ACHN (cell line): ENCODE results near the gene ZNRF1.
"Not testable (repeated sequence)": the region's sequence is repeated elsewhere in the genome, so short reads cannot be mapped to it uniquely, and the experiment has no call there.

Experiments used
- DNase-seq: peaks from one replicate; pipeline ENCODE4 v3.0.0-alpha.2; 2015
- in situ Hi-C: cut with HindIII; loops from 2 replicates; pipeline ENCODE4 v1.10.0; 2017; ENCODE audit warnings: low sequenced_read_pairs, low pct_ligation_motif_present, low pct_unique_long_range_greater_than_20kb

ZNRF1 gene

DNA sequence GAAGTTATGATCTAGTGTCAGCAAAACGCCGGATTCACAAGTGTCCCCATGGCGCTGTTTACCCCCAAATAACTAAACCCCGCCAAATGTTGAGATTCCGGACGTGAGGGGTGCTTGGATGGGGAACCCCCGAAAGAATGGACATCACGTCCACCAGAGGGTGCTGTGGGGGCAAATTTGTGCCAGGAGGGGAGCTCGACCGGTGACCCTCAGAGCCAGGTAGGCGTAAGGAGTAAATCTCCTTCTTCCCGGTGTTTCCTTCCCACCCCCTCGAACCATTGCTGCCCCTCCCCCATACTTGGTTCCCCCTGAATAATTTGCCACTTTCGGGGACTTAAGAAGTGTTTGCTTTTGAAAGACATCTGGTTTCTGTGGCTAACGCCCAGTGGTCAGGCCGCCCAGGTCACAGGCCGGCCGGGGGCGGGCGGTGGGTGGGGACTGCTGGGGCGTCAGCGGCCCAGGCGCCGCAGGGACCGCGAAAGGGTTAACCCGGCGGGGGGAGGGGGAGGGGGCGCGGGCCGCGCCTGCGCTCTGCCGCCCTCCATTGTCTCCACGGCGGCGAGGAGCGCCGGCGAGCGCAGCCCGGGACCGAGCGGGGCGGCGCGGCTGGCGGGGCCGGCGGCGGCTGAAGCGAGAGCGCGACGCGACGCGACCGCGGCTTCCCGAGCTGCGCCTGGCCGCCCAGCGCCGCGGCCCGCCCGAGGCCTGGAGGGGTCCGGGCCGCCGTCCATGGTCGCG, at the start of gene ZNRF1:
ZNRF1 (plus strand) TSS at position 544 of the 738 bp plus-strand sequence. CDS start 648 bp downstream, outside the sequence.
- in situ Hi-C loops, result no loop called here

DNA sequence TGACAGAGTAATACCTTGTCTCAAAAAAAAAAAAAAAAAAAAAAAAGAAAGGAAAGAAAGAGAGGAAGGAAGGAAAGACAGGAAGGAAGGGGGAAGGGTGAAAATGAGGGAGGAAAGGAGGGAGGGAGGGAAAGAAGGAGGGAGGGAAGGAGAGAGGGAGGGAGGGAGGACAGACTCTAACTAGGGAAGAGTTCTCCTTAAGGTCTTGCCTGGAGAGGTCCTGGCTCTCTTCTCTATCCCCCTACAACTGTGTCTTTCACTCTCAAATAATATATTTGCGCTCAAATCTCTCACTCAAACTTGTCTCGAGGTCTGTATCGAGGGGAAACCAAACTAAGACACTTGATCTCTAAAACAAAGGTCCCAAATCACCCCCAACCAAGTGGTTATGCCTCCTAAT, 49.5 kb upstream of the ZNRF1 start:
- in situ Hi-C loops, result no loop called here

More for the DNA sequence above, at the start of gene ZNRF1:
- peak; percentile 86 for DNase-seq

GRCh38 chr16:74950511-74950910, 48.3 kb upstream of the ZNRF1 start:
- no peak for DNase-seq
- in situ Hi-C loops, result no loop called here

More for the DNA sequence above, 49.5 kb upstream of the ZNRF1 start:
- no peak for DNase-seq

DNA sequence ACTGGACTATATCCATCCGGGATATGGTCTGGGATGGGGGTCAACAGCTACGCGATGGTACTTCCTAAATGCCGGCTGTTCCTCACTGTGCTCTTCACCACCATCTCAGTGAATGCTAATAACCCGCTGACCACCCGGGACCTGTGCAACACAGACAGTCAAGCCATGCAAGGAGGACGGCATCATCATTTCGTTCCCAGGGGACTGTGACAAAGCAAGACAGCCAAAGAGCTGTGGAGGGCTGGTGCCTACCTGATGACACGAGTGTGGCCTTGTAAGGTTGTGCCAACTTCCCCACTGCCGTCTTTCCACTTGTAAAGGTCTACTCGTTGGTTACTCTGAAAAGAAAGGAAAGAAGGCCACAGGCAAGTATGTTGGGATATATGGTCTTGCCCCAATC, 47.6 kb upstream of the ZNRF1 start:
- in situ Hi-C loops, result no loop called here
- no peak for DNase-seq

DNA sequence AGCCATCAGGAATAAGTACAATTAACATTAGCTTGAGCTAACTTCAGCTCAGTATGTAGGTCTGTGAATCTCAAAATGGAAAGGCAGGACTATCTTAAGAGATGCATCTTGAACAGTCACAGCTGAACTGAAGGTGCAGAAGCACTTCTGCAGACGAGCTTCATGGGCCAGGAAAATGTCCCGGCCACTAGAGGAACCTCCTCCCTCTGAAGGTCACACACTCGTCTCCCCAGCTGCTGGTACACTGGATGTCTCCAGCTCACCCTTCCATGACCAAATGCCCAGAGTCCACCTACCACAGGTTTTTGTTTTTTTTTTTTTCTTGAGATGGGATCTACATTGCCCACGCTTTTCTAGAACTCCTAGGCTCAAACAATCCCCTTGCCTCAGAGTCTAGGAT, 47.1 kb upstream of the ZNRF1 start:
- in situ Hi-C loops, result no loop called here
- DNase-seq, result no peak

DNA sequence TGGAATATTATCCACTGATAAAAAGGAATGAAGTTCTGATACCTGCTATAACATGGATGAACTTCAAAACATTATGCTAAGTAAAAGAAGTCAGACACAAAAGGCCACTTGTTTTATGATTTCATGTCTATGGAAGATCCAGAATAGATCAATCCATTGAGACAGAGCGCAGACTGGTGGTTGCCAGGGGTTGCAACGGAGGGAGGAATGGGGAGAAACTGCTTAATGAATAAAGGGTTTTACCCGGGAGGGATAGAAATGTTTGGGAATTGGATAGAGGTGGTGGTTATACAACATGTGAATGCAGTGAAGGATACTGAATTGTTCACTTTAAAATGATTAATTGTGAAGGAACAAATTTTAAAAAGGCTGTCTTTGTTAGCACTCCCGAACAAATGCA, 44.1 kb upstream of the ZNRF1 start:
- in situ Hi-C loops, result no loop called here
- DNase-seq, result no peak

DNA sequence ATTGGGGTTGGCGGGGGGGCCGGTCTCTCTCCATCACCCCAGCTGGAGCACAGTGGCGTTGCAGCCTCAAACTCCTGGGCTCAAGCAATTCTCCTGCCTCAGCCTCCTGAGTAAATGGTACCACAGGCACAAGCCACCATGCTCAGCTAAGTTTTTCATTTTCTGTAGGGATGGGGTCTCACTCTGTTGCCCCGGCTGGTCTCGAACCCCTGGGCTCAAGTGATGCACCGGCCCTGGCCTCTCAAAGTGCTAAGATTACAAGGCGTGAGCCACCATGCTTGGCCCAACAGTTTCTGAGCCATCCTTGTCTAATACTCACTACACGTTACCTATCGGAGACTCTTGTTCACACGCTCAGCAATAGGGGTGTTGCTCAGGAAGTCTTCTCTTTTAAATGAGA, 25.5 kb upstream of the ZNRF1 start:
- no peak for DNase-seq
- in situ Hi-C loops, result no loop called here

GRCh38 chr16:74975591-74975990, 23.2 kb upstream of the ZNRF1 start:
- in situ Hi-C loops, result no loop called here
- DNase-seq, result no peak

DNA sequence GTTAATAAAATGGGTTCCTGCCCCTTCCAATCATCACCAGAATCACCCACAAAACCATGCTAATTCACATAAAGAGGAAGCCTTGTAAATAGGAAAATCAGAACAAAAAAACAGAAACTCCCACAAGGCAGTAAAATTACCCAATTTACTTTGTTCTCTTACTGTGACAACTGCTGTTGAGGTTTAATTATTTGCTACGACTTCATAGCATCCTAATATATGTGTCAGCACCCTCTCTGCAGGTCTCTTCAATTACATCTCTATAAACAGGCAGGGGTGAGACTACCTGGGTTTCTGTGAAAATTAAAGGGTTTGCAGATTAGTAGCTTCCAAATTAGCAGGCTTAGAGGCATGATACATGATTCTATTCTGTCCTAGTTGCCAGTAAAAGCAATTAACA, 16.6 kb upstream of the ZNRF1 start:
- in situ Hi-C loops, result no loop called here
- DNase-seq, result no peak

GRCh38 chr16:74984194-74984528, 14.7 kb upstream of the ZNRF1 start:
- no peak for DNase-seq
- in situ Hi-C loops, result no loop called here

DNA sequence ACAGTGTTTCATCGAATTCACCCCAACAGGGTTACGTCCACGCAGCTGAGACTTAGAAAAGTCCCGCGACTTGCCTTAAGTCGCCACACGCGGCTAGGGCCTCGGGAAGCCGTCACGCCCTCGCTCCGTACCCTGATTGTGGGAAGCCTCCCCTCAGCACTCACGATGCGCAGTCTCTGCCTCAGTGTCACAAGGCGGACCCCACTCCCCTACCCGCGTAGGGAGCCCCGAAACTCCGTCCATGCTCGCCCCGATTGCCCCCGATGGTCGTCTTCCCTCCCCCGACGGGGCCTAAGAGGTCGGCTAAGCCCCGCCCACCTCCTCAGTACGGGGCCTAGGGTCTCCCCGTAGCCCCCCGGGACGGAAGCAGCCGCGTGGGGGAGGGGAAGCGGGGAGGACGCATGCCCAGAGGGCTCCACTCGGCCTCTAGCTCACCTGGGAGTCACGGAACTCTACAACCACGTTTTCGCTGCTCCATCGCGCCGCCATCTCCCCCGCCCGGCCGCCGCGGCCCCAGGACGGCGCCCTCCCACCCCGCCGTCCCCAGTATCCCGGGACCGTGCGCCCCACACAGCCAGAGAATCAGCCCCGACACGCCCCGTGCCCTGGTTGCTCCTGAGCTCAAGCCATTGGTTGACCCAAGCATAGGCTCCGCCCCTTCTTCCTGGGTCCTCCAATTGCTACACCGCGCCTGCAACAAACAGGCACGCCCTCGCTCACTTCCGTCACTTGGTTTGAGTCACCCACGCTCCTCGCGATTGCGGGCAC, 14.1 kb upstream of the ZNRF1 start, which contains the start of gene WDR59:
WDR59 (minus strand) TSS at position 595 of the 768 bp plus-strand sequence; CDS start at position 489, 106 bp downstream.
- peak; percentile 100 for DNase-seq
- in situ Hi-C loops, result no loop called here

DNA sequence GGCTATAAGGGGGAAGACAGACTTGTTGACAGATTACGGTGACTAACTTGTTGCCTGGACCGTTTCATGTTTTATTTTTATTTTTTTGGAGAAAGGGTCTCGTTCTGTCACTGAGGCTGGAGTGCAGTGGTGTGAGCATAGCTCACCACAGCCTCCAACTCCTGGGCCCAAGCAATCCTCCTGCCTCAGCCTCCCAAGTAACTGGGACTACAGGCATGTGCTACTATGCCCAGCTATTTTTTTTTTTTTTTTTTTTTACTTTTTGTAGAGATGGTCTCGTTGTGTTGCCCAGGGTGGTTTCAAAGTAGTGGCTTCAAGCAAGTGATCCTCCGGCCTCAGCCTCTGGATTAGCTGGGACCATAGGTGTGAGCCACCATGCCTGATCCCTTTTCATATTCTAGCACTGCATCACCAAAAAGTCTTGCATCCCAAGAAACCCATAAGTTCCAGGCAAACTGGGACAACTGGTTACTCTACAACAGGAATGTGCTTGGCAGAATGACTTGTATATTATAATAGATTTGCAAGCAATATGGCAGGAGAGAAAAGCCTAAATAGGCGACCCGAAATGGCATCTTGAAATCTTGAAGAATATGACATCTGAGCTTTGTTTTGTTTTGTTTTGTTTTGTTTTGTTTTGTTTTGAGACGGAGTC, 11.7 kb upstream of the ZNRF1 start:
- in situ Hi-C loops, result no loop called here
- DNase-seq, result no peak

DNA sequence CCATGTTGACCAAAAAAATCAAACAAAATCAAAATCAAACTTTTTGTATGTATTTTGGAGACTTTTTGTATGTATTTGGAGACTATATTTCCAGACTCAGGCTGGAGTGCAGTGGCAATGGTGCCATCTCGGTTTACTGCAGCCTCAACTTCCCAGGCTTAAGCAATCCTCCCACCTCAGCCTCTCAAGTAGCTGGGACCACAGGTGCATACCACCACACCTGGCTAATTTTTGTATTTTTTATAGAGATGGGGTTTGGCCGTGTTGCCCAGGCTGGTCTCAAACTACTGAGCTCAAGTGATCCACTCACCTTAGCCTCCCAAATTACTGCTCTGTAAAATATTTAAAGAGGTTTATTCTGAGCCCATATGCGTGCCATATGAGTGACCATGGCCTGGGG, 9.0 kb upstream of the ZNRF1 start:
- DNase-seq, in situ Hi-C loops: not testable (repeated sequence)

- in situ Hi-C loops, result no loop called here
- no peak for DNase-seq
These were observed 8.0 kb upstream of the ZNRF1 start for GRCh38 chr16:74990832-74991231.

GRCh38 chr16:74991268-74991592, 7.6 kb upstream of the ZNRF1 start:
- in situ Hi-C loops, result no loop called here
- no peak for DNase-seq

DNA sequence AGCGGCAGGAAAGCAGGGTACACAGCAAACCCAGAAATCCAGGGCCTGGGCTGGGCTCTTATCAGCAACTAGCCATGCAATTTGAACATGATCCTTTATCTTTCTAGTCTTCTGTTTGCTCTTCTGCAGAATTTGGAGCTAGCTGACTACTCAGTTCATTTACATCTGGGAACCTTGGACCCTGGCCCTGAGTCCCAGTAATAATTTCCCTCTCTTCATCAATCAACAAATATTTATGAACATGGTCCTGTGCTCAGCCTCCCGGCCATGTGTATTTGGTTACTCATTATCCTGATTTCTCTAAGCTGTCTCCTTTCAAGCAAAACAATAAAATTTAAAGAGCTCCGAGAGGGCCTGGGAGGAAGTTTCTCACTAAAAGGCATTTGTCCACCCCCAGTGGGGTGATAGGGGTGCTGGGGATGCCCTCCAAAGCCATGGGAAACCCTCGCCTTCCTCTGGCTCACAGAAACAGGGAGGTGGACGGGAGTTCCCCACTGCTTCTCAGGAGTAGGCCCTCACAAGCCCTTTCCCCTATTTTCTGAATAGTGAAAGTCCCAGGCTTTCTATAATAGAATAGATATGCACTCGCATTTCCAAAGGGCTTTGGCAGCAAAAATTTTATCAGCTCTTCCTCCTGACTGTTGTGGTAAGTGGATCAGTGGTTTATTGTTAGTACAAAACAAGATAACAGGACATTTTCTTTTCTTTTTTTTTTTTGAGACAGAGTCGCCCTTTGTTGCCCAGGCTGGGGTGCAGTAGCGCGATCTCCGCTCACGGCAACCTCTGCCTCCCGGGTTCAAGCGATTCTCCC, 7.0 kb upstream of the ZNRF1 start:
- no peak for DNase-seq
- in situ Hi-C loops, result no loop called here

GRCh38 chr16:74995986-74996385, 2.8 kb upstream of the ZNRF1 start:
- DNase-seq, result no peak
- in situ Hi-C loops, result no loop called here

GRCh38 chr16:74997042-74997491, 1.8 kb upstream of the ZNRF1 start:
- in situ Hi-C loops, result no loop called here
- DNase-seq, result no peak

GRCh38 chr16:74999219-74999608, 390 bp downstream of the ZNRF1 start:
- peak; percentile 21 for DNase-seq
- in situ Hi-C loops, result no loop called here
